Measurements from ENCODE around the gene LZTR1.
"Not testable (repeated sequence)": the region's sequence is repeated elsewhere in the genome, so short reads cannot be mapped to it uniquely, and the experiment has no call there.

LZTR1 gene

GRCh38 chr22:20981787-20982562, at the start of gene LZTR1:
Gene LZTR1, plus strand, starts transcription at chr22:20982297. Its CDS starts 75 bp downstream, at chr22:20982372.
- peak; percentile 78 for DNase-seq

- DNase-seq: no peak
Observed at GRCh38 chr22:20933910-20934309, 48.2 kb upstream of the LZTR1 start.

GRCh38 chr22:20935049-20935448, 47.0 kb upstream of the LZTR1 start:
- DNase-seq: not testable (repeated sequence)

GRCh38 chr22:20935780-20936539, 46.1 kb upstream of the LZTR1 start:
- not testable (repeated sequence) for DNase-seq

GRCh38 chr22:20937031-20937793, 44.9 kb upstream of the LZTR1 start:
- DNase-seq: no peak

- DNase-seq: no peak
Observed at GRCh38 chr22:20937794-20938671, 44.1 kb upstream of the LZTR1 start.

GRCh38 chr22:20939457-20940185, 42.5 kb upstream of the LZTR1 start:
- not testable (repeated sequence) for DNase-seq

GRCh38 chr22:20940186-20940651, 41.9 kb upstream of the LZTR1 start:
- DNase-seq: no peak

- DNase-seq: no peak
Observed at GRCh38 chr22:20940904-20941385, 41.2 kb upstream of the LZTR1 start.

GRCh38 chr22:20942203-20942902, 39.7 kb upstream of the LZTR1 start:
- not testable (repeated sequence) for DNase-seq

GRCh38 chr22:20943104-20943933, 38.8 kb upstream of the LZTR1 start:
- DNase-seq: no peak

- no peak for DNase-seq
Observed at GRCh38 chr22:20944042-20944441, 38.1 kb upstream of the LZTR1 start.

GRCh38 chr22:20945578-20945934, 36.5 kb upstream of the LZTR1 start:
- DNase-seq: no peak

GRCh38 chr22:20946080-20946986, 35.8 kb upstream of the LZTR1 start:
- DNase-seq: no peak

- no peak for DNase-seq
Observed at GRCh38 chr22:20946991-20947390, 35.1 kb upstream of the LZTR1 start.

- DNase-seq: no peak
Observed at GRCh38 chr22:20948450-20948849, 33.6 kb upstream of the LZTR1 start.

- DNase-seq: no peak
Observed at GRCh38 chr22:20948989-20949388, 33.1 kb upstream of the LZTR1 start.

- no peak for DNase-seq
Observed at GRCh38 chr22:20949698-20950183, 32.4 kb upstream of the LZTR1 start.
